Large intestine (tissue), 3 donors: Measurements from ENCODE around the gene EPB42. TPM values are rescaled to one million over a fixed set of nuclear protein-coding genes. Genes with fewer than 3 reads are reported as not detected.

Experiments
- DNase-seq, 2 donors: peaks; one replicate each; pipeline versions ENCODE4 v3.0.0 to v3.0.0-alpha.2; 2013
- H3K27ac ChIP-seq: one replicate; pipeline ENCODE4 v1.5.1; 2013; ENCODE audit warnings: low read length
- H3K27me3 ChIP-seq: 2 replicates; pipeline ENCODE4 v1.6.1; 2013; ENCODE audit warnings: low read length; ENCODE audit not compliant: control insufficient read depth, insufficient read depth
- H3K36me3 ChIP-seq: 2 replicates; pipeline ENCODE4 v1.6.1; 2013; ENCODE audit warnings: low read length; ENCODE audit not compliant: control insufficient read depth, insufficient read depth
- H3K4me1 ChIP-seq: one replicate; pipeline ENCODE4 v1.6.1; 2013; ENCODE audit warnings: low read length; ENCODE audit not compliant: control insufficient read depth, insufficient read depth
- H3K4me3 ChIP-seq: one replicate; pipeline ENCODE4 v1.5.1; 2013; ENCODE audit warnings: low read length
- H3K9me3 ChIP-seq: one replicate; pipeline ENCODE4 v1.6.1; 2013; ENCODE audit warnings: mild to moderate bottlenecking, low read depth, low read length, moderate library complexity; ENCODE audit not compliant: control insufficient read depth
- WGBS: methylation state at CpG from one replicate; pipeline ENCODE4 v1.1.5; 2013; ENCODE audit warnings: low lambda C conversion rate; ENCODE audit not compliant: insufficient coverage; 5-methylcytosine and 5-hydroxymethylcytosine counted together
- polyA plus RNA-seq: library from polyadenylated mRNA; unstranded; fragments of 120-200 nt; gene quantifications from one replicate; pipeline ENCODE4 v1.2.1, GENCODE V29; 2013

Gene EPB42
- polyA plus RNA-seq, 1 donor = 2.8 TPM

GRCh38 chr15:43253431-43254403, 32.9 kb upstream of the EPB42 start:
- no peak for DNase-seq
- 60% methylated on average over 1 of the region's 15 CpGs for WGBS
- no peak overlapping the region for H3K4me3 ChIP-seq
- H3K9me3 ChIP-seq = no peaks in the 10 kb centered on the region
- no peak overlapping the region for H3K27ac ChIP-seq
- H3K27me3 ChIP-seq = peaks cover 12% of the 10 kb centered on the region
- no peaks in the 10 kb centered on the region for H3K4me1 ChIP-seq
- no peaks in the 10 kb centered on the region for H3K36me3 ChIP-seq

GRCh38 chr15:43251871-43252250, 31.0 kb upstream of the EPB42 start:
- Histone ChIP-seq H3K27me3 (peaks cover 12% of the 10 kb centered on the region), H3K4me1 (no peaks in the 10 kb centered on the region), H3K27ac (no peak overlapping the region), H3K36me3 (no peaks in the 10 kb centered on the region), H3K9me3 (no peaks in the 10 kb centered on the region), H3K4me3 (no peak overlapping the region)
- no peak for DNase-seq
- no CpG with 5 or more reads among the region's 4 CpGs for WGBS

- no CpG with 5 or more reads among the region's 8 CpGs for WGBS
- H3K4me1 ChIP-seq = no peaks in the 10 kb centered on the region
Observed at GRCh38 chr15:43251185-43251870, 30.5 kb upstream of the EPB42 start.

GRCh38 chr15:43250785-43251184, 30.0 kb upstream of the EPB42 start:
- no CpG with 5 or more reads among the region's 2 CpGs for WGBS
- no peak for DNase-seq

More at GRCh38 chr15:43251185-43251870, 30.5 kb upstream of the EPB42 start:
- H3K36me3 ChIP-seq = no peaks in the 10 kb centered on the region
- H3K9me3 ChIP-seq = no peaks in the 10 kb centered on the region
- peaks cover 8% of the 10 kb centered on the region for H3K27me3 ChIP-seq
- no peak overlapping the region for H3K4me3 ChIP-seq
- DNase-seq = no peak
- H3K27ac ChIP-seq = no peak overlapping the region

GRCh38 chr15:43249699-43250203, 28.9 kb upstream of the EPB42 start:
- Histone ChIP-seq H3K27me3 (no peaks in the 10 kb centered on the region), H3K27ac (no peak overlapping the region), H3K36me3 (no peaks in the 10 kb centered on the region), H3K9me3 (no peaks in the 10 kb centered on the region), H3K4me1 (no peaks in the 10 kb centered on the region), H3K4me3 (no peak overlapping the region)
- no CpG with 5 or more reads among the region's 5 CpGs for WGBS
- no peak for DNase-seq

More at GRCh38 chr15:43250785-43251184, 30.0 kb upstream of the EPB42 start:
- Histone ChIP-seq H3K9me3 (no peaks in the 10 kb centered on the region), H3K27me3 (peaks cover 4% of the 10 kb centered on the region), H3K4me1 (no peaks in the 10 kb centered on the region), H3K36me3 (no peaks in the 10 kb centered on the region), H3K4me3 (no peak overlapping the region), H3K27ac (no peak overlapping the region)

- no peaks in the 10 kb centered on the region for H3K4me1 ChIP-seq
- WGBS = 85% methylated on average over 1 of the region's 2 CpGs
- no peak for DNase-seq
- no peaks in the 10 kb centered on the region for H3K36me3 ChIP-seq
- H3K9me3 ChIP-seq = no peaks in the 10 kb centered on the region
- no peak overlapping the region for H3K27ac ChIP-seq
- H3K27me3 ChIP-seq = no peaks in the 10 kb centered on the region
- H3K4me3 ChIP-seq = no peak overlapping the region
Observed at GRCh38 chr15:43249236-43249635, 28.4 kb upstream of the EPB42 start.

- no peaks in the 10 kb centered on the region for H3K4me1 ChIP-seq
- H3K27ac ChIP-seq = no peak overlapping the region
- no peaks in the 10 kb centered on the region for H3K36me3 ChIP-seq
- no peak for DNase-seq
- H3K9me3 ChIP-seq = no peaks in the 10 kb centered on the region
- no peak overlapping the region for H3K4me3 ChIP-seq
- peaks cover 2% of the 10 kb centered on the region for H3K27me3 ChIP-seq
- WGBS = 73% methylated on average over 2 of the region's 6 CpGs
Observed at GRCh38 chr15:43246261-43246774, 25.5 kb upstream of the EPB42 start.

- Histone ChIP-seq H3K4me1 (no peaks in the 10 kb centered on the region), H3K27me3 (peaks cover 11% of the 10 kb centered on the region), H3K9me3 (no peaks in the 10 kb centered on the region), H3K27ac (no peak overlapping the region), H3K4me3 (no peak overlapping the region), H3K36me3 (no peaks in the 10 kb centered on the region)
- DNase-seq = no peak
- no CpG with 5 or more reads among the region's 4 CpGs for WGBS
Observed at GRCh38 chr15:43244092-43244491, 23.3 kb upstream of the EPB42 start.

- Histone ChIP-seq H3K36me3 (no peaks in the 10 kb centered on the region), H3K4me1 (no peaks in the 10 kb centered on the region), H3K27me3 (peaks cover 16% of the 10 kb centered on the region), H3K9me3 (no peaks in the 10 kb centered on the region), H3K27ac (no peak overlapping the region), H3K4me3 (no peak overlapping the region)
- DNase-seq = no peak
- no CpG with 5 or more reads among the region's 2 CpGs for WGBS
Observed at GRCh38 chr15:43243020-43243645, 22.3 kb upstream of the EPB42 start.

- no peak for DNase-seq
- H3K27me3 ChIP-seq = peaks cover 16% of the 10 kb centered on the region
- H3K9me3 ChIP-seq = no peaks in the 10 kb centered on the region
- H3K4me1 ChIP-seq = no peaks in the 10 kb centered on the region
- H3K4me3 ChIP-seq = no peak overlapping the region
- WGBS = no CpG with 5 or more reads among the region's 5 CpGs
- no peak overlapping the region for H3K27ac ChIP-seq
- H3K36me3 ChIP-seq = no peaks in the 10 kb centered on the region
Observed at GRCh38 chr15:43242616-43243015, 21.8 kb upstream of the EPB42 start.
